AG04450 (cell line): ENCODE results near the gene HK1. TPM values are rescaled to one million over a fixed set of nuclear protein-coding genes. Genes with fewer than 3 reads are reported as not detected.

ENCODE experiments used
- CTCF ChIA-PET: fragments of 300-600, 350-600 bp; formaldehyde crosslinking; extraction: SDS; loops from one replicate; lab custom pipeline; 2022; ENCODE audit warnings: antibody characterized with exemption, inconsistent platforms; lab: Charles Lee
- POLR2A ChIA-PET: fragments of 350-600 bp; formaldehyde crosslinking; extraction: SDS; loops from one replicate; lab custom pipeline; 2021; ENCODE audit warnings: antibody characterized with exemption, inconsistent platforms; lab: Yijun Ruan, JAX
- DNase-seq: peaks from one replicate; pipeline ENCODE4 v3.0.0-alpha.2; 2011; ENCODE audit warnings: low read depth, low spot score
- H3K27ac ChIP-seq: one replicate; pipeline ENCODE4 v1.5.1; 2012; ENCODE audit warnings: low read depth, low read length, control low read depth
- H3K27me3 ChIP-seq: one replicate; pipeline ENCODE4 v1.6.0; 2012; ENCODE audit warnings: low read length; ENCODE audit not compliant: control insufficient read depth, insufficient read depth
- H3K4me3 ChIP-seq: 2 replicates; pipeline ENCODE4 v1.5.1; 2011; ENCODE audit warnings: mild to moderate bottlenecking, low read depth, low read length, control low read depth
- H3K9me3 ChIP-seq: 2 replicates; pipeline ENCODE4 v1.5.1; 2012; ENCODE audit warnings: low read length; ENCODE audit not compliant: control insufficient read depth, insufficient read depth
- polyA plus RNA-seq: library from polyadenylated mRNA; depleted of rRNA; stranded (reverse); fragments of >200 nt; gene quantifications from 2 replicates; pipeline ENCODE4 v1.2.3, GENCODE V29; 2011
- TF ChIP-seq, protein P1 (sequence below): IDR thresholded peaks from 2 replicates; pipeline ENCODE4 v1.5.1; 2011; ENCODE audit warnings: low read depth, low read length, control low read depth, inconsistent platforms

Gene HK1
- polyA plus RNA-seq, 1 experiment, result 31.9 TPM

- POLR2A ChIA-PET, result interaction anchor here (0.7 kb wide), 1 partner anchor 54 kb away, joined by 3 read pairs; no protein-coding TSS in a partner anchor
- no peaks in the 10 kb centered on the region; the same call in 1 of the 2 replicates for H3K9me3 ChIP-seq
- H3K27me3 ChIP-seq, result peaks cover 17% of the 10 kb centered on the region
- DNase-seq, result no peak
- CTCF ChIA-PET, result no interaction called here
- TF ChIP-seq, protein P1, sequence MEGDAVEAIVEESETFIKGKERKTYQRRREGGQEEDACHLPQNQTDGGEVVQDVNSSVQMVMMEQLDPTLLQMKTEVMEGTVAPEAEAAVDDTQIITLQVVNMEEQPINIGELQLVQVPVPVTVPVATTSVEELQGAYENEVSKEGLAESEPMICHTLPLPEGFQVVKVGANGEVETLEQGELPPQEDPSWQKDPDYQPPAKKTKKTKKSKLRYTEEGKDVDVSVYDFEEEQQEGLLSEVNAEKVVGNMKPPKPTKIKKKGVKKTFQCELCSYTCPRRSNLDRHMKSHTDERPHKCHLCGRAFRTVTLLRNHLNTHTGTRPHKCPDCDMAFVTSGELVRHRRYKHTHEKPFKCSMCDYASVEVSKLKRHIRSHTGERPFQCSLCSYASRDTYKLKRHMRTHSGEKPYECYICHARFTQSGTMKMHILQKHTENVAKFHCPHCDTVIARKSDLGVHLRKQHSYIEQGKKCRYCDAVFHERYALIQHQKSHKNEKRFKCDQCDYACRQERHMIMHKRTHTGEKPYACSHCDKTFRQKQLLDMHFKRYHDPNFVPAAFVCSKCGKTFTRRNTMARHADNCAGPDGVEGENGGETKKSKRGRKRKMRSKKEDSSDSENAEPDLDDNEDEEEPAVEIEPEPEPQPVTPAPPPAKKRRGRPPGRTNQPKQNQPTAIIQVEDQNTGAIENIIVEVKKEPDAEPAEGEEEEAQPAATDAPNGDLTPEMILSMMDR, result no peak
- no peak overlapping the region for H3K4me3 ChIP-seq
- no peak overlapping the region for H3K27ac ChIP-seq
These were observed 7.4 kb downstream of the HK1 start for GRCh38 chr10:69285699-69286098.

GRCh38 chr10:69287181-69287580, 8.9 kb downstream of the HK1 start:
- no peak for DNase-seq
- ChIA-PET CTCF (no interaction called here), POLR2A (no interaction called here)
- Histone ChIP-seq H3K27me3 (peaks cover 10% of the 10 kb centered on the region), H3K9me3 (no peaks in the 10 kb centered on the region), H3K4me3 (no peak overlapping the region), H3K27ac (no peak overlapping the region)
- TF ChIP-seq, protein P1, result no peak

GRCh38 chr10:69290993-69291392, 12.7 kb downstream of the HK1 start:
- Histone ChIP-seq H3K4me3 (no peak overlapping the region), H3K27me3 (peaks cover 24% of the 10 kb centered on the region), H3K9me3 (no peaks in the 10 kb centered on the region), H3K27ac (no peak overlapping the region)
- CTCF ChIA-PET, result no interaction called here
- TF ChIP-seq, protein P1, result no peak
- POLR2A ChIA-PET, result no interaction called here
- DNase-seq, result no peak

- CTCF ChIA-PET, result no interaction called here
- H3K4me3 ChIP-seq, result no peak overlapping the region
- no peak for DNase-seq
- no peak overlapping the region for H3K27ac ChIP-seq
- POLR2A ChIA-PET, result no interaction called here
- TF ChIP-seq, protein P1, result no peak
- H3K9me3 ChIP-seq, result no peaks in the 10 kb centered on the region
- H3K27me3 ChIP-seq, result peaks cover 34% of the 10 kb centered on the region
These were observed 14.2 kb downstream of the HK1 start for GRCh38 chr10:69292459-69292858.

- CTCF ChIA-PET, result no interaction called here
- TF ChIP-seq, protein P1, result no peak
These were observed 16.8 kb downstream of the HK1 start for GRCh38 chr10:69295027-69295636.

More at GRCh38 chr10:69295027-69295636, 16.8 kb downstream of the HK1 start:
- POLR2A ChIA-PET, result interaction anchor here (0.6 to 0.7 kb wide), 2 partner anchors 78 to 431 kb away, joined by 5 read pairs; no protein-coding TSS in a partner anchor
- H3K27me3 ChIP-seq, result peaks cover 31% of the 10 kb centered on the region
- no peak overlapping the region for H3K27ac ChIP-seq
- no peaks in the 10 kb centered on the region for H3K9me3 ChIP-seq
- DNase-seq, result no peak
- no peak overlapping the region for H3K4me3 ChIP-seq
